HG03196 (cell line): ENCODE results near the gene SPN.
"Not testable (repeated sequence)": the region's sequence is repeated elsewhere in the genome, so short reads cannot be mapped to it uniquely, and the experiment has no call there.

Source experiments
- ATAC-seq: cut with Tn5 transposase; IDR thresholded peaks from one replicate; pipeline ENCODE4 v1.9.1; 2021; ENCODE audit not compliant: unreplicated experiment

Gene SPN

DNA sequence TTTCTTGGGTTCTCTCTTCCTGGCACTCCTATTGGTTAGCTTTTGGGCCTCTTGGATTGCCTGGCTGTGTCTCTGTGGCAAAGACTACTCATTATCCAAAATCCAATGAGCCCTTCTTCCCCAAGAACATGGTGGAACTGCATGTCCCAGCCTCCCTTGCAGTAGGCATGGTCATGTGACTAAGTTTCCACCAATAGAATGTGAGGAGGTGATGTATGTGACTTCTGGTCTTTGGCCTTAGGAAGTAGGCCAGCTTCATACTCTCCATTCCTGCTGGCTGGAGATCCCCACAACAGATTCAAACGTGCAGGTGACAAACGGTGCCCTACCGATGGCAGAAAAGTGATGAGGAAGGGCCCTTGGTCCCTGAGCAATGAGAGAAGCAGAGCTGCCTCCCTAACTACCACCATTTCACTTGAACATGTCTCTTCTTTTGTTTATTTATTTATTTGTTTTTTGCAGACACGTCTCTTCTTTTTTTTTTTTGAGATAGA lies 17.3 kb upstream of the SPN start:
- no peak for ATAC-seq

DNA sequence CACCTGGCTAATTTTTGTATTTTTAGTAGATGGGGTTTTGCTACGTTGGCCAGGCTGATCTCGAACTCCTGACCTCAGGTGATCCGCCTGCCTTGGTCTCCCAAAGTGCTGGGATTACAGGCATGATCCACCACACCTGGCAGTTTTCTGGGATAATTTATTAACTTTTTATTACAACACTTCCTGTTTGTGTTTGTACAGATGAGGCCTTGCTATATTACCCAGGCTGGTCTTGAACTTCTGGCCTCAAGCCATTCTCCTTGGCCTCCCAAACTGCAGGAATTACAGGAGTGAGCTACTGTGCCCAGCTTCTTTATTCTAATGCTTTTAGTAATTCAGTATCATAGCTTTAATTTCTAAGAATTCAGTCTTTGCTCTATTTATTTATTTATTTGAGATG lies 16.1 kb upstream of the SPN start:
- no peak for ATAC-seq

DNA sequence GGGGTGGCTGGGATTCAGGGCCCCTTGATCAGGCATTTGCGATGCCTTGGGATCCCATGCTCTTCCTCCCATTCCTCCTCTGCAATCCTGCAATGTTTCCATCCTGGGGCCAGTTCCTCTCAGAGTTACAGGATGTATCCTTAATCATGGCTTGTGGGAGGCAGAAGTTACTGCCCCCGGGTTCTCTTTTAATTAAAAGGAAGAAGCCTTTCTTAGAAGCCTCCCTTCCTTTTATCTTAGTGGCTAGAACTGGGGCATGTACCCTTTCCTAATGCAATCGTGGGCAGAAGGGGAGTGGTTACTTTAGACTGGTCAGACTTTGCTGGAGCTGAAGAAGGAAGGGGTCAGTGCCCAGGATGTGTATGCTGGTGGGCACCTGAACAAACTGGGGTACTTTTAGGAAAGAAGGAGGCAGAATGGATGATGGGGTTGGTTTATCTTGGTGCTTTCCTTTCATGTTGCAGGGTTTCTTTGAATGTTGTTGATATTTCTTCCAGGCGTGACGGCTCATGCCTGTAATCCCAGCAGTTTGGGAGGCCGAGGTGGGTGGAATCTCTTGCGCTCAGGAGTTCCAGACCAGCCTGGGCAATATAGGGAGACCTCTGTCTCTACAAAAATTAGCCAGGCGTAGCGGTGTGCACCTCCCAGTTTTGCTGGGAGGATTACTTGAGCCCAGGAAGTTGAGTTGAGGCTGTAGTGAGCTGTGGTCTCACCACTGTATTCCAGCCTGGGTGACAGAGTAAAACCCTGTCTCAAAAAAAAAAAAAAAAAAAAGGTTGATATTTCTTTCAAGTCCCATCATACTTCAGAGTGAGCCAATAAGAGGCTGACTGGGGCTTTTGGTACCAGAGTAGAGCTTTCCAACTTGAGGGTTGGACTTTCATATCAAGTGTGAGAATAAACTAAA lies 13.2 kb upstream of the SPN start:
- ATAC-seq = no peak

DNA sequence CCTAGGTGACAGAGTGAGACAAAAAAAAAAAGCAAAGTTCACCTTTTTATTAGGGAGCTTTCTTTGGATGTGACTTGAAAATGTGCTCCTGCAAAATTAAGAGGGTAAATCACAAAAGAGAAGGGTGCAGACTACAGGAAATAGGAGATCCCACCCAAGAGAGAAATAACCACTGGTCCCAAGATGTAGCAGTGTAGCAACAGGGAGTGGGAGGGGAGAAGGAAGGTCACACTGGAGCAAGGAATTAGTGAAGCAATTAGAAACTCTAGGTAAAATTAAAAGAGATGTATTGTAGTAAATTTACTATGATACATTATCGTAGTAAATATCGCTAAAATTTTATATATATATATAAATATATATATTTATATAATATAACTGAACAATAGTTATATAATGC lies 12.3 kb upstream of the SPN start:
- ATAC-seq = no peak

DNA sequence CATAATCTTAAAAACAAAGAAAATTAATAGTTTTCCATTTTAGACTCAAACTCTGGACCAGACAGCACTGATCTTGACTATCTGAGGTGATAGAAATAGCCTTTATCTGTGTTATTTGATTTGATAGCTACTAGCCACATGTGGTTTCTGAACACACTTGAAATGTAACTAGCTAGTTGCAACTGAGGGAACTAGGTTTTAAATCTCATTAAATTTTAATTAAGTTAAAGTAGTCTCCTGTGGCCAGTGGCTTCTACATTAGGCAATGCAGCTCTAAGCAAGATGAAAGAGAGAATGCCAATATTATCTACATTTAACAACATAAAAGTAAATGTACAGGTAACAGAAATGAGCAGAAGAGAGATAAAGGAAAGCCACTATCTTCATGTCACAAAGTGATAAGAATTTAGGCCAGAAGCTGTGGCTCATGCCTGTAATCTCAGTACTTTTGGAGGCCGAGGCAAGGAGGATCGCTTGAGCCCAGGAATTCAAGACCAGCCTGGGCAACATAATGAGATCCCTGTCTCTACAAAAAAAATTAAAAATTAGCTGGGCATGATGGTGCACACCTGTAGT lies 11.2 kb upstream of the SPN start:
- no peak for ATAC-seq

DNA sequence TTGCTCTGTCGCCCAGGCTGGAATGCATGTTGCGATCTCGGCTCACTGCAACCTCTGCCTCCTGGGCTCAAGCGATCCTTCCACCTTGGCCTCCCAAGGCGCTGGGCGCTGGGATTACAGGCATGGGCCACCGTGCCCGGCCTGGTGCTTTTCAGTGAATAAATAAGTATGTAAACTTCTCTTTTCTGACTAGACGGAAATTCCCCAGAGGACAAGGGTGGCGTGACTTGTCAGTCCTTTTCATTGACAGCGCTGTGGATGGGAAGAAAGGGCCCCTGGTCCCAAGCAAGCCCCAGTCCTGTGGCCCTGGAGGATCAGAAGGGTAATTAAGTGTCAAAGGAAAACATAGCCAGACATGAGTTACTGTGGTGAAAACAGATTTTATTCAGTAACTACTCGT lies 9.6 kb upstream of the SPN start:
- no peak for ATAC-seq

DNA sequence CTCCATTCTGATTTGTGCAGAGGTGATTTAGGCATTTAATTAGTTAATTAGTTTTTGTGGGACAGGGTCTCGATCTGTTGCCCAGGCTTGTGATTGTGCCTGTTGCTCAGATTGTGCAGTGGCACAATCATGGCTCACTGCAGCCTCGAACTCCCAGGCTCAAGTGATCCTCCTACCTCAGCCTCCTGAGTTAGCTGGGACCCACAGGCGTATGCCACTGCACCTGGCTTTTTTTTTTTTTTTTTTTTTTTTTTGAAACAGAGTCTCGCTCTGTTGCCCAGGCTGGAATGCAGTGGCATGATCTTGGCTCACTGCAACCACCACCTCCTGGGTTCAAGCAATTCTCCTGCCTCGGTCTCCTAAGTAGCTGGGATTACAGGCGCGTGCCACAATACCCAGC lies 9.2 kb upstream of the SPN start:
- not testable (repeated sequence) for ATAC-seq

DNA sequence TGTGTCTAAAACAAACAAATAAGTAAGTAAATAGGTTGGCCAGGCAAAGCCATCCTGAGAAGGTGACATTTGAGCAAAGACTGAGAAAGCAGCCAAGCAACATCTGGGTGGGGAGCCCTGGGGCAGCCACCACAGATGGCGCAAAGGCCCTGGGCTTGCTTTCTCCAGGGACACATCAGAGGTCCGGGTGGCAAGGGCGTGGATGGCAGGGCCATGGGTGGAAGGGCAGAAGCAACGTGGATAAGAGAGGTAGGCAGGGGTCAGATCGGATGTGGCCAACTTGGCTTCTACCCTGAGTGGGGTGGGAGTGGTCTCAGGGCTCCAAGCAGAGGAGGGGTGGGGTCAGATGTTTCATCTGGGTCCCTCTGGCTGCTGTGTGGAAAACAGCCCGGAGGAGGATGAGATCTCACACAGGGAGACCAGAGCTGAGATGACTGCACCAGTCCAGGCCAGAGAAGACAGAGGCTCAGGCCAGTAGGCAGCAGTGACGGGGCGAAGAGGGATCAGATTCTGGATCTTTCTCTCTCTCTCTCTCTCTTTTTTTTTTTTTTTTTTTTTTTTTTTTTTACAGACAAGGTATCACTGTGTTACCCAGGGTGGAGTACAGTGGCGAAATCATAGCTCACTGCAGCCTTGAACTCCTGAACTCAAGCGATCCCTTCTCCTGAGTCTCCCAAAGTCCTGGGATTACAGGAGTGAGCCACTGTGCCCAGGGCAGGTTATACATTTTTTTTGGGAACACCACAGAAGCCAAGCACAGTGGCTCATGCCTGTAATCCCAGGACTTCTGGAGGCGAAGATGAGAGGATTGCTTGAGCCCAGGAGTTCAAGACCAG lies 6.1 kb upstream of the SPN start:
- no peak for ATAC-seq

DNA sequence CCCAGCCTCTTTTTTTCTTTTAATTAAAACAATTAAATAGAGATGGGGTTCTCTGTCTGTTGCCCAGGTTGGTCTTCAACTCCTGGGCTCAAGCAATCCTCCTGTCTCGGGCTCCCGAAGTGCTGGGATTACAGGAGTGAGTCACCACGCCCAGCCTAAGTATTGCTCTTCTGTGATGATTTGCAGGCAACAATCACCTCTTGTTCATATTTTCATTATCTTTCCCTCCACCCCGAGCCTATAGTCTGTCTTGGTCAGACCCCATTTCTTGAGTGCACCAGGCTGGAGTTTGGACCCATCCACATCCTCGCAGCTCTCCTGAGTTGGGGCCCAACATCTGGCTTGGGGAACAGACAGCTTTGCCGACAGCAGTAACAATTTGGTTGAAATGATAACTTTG lies 4.3 kb upstream of the SPN start:
- ATAC-seq = no peak

DNA sequence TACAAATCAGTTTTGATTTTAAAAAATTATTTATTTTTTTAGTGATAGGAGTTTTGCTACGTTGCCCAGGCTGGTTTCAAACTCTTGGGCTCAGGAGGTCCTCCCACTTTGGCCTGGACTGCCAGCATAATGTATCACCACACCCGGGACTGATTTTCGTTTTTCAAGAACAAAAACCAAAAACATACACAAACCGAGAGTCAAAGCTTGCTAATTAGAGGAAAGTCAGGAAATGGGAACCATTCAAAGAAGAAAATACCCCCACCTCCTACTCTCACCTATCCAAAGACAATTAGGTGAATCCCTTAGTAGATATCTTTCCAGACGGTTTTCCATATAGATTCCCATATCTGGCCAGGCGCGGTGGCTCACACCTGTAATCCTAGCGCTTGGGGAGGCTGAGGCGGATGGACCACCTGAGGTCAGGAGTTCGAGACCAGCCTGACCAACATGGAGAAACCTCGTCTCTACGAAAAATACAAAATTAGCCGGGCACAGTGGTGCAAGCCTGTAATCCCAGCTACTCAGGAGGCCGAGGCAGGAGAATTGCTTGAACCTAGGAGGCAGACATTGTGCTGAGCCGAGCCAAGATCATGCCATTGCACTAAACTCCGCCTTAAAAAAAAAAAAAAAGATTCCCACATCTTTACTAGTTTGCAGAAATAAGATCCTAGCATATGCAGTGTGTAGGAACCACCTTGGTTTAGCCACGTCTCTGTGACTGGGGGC lies 883 bp upstream of the SPN start:
- ATAC-seq = no peak

DNA sequence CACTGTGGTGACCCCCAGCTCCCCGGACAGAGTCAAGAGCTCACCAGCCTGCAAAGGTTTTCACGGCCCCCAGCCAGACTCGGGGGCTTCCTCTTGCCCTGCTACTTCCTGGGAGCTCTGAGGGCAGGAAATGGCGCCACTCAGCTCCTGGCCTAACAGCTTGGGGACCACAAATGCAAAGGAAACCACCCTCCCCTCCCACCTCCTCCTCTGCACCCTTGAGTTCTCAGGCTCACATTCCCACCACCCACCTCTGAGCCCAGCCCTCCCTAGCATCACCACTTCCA lies 375 bp upstream of the SPN start:
- no peak for ATAC-seq

DNA sequence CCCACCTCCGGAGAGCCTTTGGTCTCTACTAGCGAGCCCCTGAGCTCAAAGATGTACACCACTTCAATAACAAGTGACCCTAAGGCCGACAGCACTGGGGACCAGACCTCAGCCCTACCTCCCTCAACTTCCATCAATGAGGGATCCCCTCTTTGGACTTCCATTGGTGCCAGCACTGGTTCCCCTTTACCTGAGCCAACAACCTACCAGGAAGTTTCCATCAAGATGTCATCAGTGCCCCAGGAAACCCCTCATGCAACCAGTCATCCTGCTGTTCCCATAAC lies 702 bp downstream of the SPN start:
- ATAC-seq = no peak

DNA sequence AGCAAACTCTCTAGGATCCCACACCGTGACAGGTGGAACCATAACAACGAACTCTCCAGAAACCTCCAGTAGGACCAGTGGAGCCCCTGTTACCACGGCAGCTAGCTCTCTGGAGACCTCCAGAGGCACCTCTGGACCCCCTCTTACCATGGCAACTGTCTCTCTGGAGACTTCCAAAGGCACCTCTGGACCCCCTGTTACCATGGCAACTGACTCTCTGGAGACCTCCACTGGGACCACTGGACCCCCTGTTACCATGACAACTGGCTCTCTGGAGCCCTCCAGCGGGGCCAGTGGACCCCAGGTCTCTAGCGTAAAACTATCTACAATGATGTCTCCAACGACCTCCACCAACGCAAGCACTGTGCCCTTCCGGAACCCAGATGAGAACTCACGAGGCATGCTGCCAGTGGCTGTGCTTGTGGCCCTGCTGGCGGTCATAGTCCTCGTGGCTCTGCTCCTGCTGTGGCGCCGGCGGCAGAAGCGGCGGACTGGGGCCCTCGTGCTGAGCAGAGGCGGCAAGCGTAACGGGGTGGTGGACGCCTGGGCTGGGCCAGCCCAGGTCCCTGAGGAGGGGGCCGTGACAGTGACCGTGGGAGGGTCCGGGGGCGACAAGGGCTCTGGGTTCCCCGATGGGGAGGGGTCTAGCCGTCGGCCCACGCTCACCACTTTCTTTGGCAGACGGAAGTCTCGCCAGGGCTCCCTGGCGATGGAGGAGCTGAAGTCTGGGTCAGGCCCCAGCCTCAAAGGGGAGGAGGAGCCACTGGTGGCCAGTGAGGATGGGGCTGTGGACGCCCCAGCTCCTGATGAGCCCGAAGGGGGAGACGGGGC lies 1.3 kb downstream of the SPN start:
- ATAC-seq = no peak

DNA sequence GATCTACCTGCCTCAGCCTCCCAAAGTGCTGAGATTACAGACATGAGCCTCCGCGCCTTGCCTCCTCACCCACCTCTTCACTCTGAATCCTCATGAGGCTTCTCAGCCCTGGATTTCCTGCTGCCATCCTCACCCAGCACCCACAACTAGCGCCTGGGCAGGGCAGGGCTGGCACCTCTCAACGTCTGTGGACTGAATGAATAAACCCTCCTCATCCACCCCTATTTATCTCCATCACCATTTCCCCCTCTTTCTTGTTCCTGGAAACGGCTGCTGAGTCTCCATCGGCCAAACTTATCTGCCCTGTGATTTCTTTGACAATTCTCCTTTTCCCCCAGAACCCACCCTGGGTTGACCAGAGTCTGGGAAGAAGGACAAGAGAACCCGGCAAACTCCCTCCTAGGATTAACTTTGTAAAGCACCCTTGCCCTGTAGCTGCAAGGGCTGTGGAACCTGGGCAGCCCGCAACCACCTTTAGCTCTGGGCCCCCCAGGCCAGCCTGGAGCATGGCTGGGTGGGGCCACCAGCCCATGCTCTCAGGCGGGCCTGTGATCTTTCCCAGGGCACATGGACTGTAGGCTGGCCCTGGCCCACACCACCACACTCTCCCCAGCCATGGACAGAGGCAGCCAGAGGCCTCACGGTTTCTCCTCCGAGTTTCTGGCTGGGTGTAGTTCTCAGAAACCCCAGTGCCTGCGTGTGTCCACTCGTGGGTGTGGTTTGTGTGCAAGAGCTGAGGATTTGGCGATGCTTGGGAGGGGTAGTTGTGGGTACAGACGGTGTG lies 2.4 kb downstream of the SPN start:
- ATAC-seq = no peak

DNA sequence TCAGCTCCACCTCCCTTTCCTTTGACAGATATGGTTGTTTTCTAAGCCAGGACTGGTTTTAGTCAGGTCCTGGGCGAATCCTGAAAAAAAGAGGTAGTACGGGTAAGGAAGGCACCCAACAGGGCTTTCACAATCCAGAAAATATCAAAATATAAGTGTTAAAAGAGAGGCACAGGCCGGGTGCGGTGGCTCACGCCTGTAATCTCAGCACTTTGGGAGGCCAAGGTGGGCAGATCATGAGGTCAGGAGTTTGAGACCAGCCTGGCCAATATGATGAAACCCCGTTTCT lies 4.2 kb downstream of the SPN start:
- ATAC-seq = not testable (repeated sequence)

DNA sequence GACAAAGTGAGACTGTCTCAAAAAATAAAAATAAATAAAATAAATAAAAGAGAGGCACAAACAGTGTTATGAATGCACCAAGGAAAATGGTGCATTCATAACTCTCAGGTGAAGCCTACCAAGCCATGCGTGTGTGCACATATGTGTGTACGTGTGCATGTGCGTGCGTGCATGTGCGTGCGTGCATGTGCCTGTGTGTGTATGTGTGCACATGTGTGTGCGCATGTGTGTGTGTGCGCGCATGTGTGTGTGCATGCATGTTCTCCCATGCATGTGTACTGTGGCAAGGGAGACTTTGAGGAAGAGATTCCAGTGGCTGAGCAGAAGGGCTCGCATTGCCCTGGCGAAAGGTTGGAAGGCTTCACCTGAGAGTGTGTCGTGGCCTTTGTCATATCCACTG lies 4.7 kb downstream of the SPN start:
- no peak for ATAC-seq

DNA sequence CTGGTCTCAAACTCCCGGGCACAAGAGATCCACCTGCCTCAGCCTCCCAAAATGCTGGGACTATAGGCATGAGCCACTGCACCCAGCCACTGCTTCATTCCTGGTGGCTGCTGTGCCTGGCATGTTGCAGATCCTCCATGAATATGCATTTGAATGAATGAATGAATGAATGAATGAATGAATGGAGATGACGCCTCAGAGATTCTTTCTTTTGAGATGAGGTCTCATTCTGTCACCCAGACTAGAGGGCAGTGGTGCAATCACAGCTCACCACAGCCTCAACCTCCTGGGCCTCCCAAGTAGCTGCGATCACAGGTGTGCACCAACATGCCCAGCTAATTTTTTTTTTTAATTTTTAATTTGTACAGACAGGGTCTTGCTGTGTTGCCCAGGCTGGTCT lies 5.2 kb downstream of the SPN start:
- ATAC-seq = no peak

DNA sequence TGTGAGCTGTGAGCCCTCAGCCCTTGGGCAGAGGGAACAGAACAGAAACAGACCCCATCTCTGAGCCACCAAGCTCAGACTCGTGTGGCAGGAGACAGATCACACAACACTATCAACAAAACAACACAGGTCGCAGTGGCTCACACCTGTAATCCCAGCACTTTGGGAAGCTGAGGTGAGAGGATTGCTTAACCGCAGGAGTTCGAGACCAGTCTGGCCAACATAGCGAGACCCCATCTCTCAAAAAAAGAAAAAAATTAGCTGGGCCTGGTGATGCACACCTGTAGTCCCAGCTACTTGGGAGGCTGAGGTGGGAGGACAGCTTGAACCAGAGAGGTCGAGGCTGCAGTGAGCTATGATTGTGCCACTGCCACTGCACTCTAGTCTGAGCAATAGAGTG lies 10.5 kb downstream of the SPN start:
- no peak for ATAC-seq

DNA sequence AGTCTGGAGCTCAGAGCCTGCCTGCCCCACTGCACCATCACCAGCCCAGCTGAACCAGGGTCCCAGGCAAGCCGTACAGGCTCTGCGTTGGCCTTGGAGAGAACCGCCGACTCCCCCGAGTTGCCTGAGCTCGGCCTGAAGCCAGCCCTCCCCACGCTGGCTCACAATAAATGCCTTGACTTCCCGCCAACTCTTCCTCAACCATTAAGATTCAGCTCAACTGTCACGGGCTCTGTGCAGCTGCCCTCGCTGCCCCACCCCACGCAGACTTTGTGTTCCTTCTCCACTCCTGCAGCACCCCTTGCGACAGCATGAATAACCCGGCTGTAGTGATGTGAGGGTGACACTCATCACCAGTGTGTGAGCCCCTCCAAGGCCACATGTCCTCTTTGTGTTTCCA lies 11.1 kb downstream of the SPN start:
- ATAC-seq = no peak
